NCI-H1436 treated with DMSO at 0.1 percent for 48 hours (cell line): ENCODE data around the gene GABPB2.
A peak's percentile ranks its signal among the peaks of the same experiment; 100 is the strongest.

ENCODE experiments used
- DNase-seq: peaks from one replicate; lab custom pipeline; 2025; lab: John Stamatoyannopoulos, UW

Gene GABPB2

GRCh38 chr1:151070474-151071276 lies at the start of gene GABPB2:
TSS of gene GABPB2 (plus strand) at chr1:151070761. CDS start at chr1:151088190, 17,429 bp downstream.
- peak; percentile 80 for DNase-seq

- DNase-seq: no peak
Measured at GRCh38 chr1:151024540-151025146, 45.9 kb upstream of the GABPB2 start.

GRCh38 chr1:151026460-151026859 lies 44.1 kb upstream of the GABPB2 start:
- no peak for DNase-seq

- DNase-seq: no peak
Measured at GRCh38 chr1:151032164-151032563, 38.4 kb upstream of the GABPB2 start.

GRCh38 chr1:151035167-151035566 lies 35.4 kb upstream of the GABPB2 start:
- DNase-seq: no peak

DNA sequence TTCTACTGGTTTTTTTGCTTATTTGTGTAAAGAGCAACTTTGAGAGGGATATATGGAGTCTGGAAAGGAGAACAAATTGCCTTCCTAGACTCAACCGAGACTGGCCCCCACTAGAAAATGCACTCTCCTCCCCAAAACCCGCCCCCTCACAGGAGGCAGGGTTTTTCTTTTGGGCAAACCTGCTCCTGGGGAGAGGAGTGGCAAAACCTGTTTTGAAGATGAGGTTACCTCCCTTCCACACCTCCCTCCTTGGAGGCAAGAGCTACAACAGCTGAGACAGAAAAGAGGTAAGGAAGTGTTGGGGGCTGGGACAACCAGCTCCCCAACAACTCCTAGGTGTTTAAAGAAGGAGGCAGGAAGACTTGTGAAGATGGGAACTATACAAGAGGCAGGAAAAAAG lies 34.2 kb upstream of the GABPB2 start, which contains the start of gene BNIPL:
TSS of gene BNIPL (plus strand) at position 231 of the 400 bp plus-strand sequence. CDS start at position 371, 140 bp downstream.
- no peak for DNase-seq

GRCh38 chr1:151037032-151037431 lies 33.5 kb upstream of the GABPB2 start:
- no peak for DNase-seq

DNA sequence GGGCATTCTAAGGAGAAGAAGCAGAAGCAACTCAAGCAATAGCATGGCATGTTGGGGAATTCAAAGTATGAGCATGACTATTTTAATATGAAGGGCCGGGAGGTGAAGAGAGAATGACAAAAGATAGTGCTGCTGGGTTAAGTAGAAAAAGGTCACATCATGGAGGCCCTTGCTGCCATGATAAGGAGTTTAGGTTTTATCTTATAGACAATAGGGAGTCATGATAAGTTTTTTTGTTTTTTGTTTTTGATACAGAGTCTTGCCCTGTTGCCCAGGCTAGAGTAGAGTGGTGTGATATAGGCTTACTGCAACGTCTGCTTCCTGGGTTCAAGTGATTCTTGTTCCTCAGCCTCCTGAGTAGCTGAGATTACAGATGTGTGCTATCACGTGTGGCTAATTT lies 31.0 kb upstream of the GABPB2 start:
- no peak for DNase-seq

DNA sequence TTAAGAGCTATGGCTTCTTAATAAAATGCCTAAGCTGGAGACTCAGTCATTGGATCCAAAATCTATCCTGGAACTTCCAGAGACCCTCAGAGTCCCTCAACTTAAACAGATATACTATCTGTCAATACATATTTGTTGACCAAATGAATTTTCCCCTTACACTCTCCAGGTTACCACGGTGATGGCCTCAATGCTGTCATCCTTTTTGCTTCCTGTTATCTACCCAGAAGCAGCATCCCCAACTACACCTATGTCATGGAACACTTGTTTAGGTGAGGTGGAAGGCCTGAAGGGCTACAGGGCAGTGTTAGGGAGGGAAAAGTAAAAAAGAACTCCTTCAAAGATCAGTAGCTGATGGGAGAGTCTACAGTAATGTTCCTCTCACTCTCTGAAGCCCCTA lies 27.4 kb upstream of the GABPB2 start:
- no peak for DNase-seq

DNA sequence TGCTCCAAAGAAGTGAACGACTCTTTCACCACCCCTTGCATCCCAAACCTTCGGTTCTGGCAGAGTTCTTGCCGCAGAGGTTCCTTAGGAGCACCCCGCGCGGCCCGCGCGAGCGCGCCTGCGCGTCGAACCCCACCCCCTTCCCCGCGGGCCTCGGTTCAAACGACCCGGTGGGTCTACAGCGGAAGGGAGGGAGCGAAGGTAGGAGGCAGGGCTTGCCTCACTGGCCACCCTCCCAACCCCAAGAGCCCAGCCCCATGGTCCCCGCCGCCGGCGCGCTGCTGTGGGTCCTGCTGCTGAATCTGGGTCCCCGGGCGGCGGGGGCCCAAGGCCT lies 23.0 kb upstream of the GABPB2 start, which contains the start of gene C1orf56:
TSS of gene C1orf56 (plus strand) at position 161 of the 334 bp plus-strand sequence. CDS start at position 258, 97 bp downstream.
- no peak for DNase-seq

GRCh38 chr1:151047925-151048644 lies 22.5 kb upstream of the GABPB2 start:
- DNase-seq: no peak

DNA sequence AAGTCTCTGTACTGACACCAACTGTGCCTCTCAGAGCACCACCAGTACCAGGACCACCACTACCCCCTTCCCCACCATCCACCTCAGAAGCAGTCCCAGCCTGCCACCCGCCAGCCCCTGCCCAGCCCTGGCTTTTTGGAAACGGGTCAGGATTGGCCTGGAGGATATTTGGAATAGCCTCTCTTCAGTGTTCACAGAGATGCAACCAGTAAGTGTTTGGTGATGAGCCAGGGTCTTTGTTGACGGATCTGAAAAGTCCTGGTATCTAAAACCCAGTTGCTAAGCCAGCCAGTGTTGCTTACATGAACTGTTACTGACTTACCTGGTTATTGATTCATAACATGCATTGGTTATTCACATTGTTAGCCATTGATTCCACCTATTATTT lies 21.9 kb upstream of the GABPB2 start:
- no peak for DNase-seq

DNA sequence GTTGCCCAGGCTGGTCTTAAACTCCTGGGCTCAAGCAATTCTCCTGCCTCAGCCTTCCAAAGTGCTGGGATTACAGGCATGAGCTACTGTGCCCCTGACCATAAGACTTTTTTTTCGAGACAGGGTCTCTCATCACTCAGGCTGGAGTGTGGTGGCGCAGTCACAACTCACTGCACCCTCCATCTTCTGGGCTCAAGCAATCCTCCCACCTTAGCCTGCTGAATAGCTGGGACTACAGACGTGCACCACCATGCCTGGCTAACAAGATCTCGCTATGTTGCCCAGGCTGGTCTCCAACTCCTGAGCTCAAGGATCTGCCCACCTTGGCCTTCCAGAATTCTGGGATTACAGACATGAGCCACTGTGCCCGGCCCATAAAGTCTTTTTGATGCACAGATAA lies 21.1 kb upstream of the GABPB2 start:
- no peak for DNase-seq

- DNase-seq: no peak
Measured at GRCh38 chr1:151050051-151050688, 20.4 kb upstream of the GABPB2 start.

GRCh38 chr1:151051356-151052009 lies 19.1 kb upstream of the GABPB2 start:
- no peak for DNase-seq

- DNase-seq: no peak
Measured at GRCh38 chr1:151054971-151055547, 15.5 kb upstream of the GABPB2 start.

DNA sequence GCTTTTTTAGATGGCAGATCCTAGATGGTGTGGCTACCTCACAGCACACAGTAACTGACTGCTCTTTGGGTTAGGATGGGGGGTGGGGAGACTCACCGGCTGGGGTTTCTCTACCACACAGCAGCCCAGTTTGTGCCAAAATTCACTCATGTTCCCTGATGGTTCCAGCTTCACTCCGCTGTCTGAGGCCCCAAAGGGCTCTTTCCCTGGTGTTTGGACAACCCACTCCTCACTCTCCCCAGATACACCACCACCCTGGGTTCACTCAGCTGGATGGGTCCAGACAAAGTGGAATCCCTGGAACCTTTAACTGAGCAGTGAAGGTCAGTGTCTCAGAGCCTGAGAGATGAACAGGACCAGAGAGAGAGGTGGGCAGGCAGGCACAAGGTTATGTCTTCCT lies 15.0 kb upstream of the GABPB2 start:
- DNase-seq: no peak

DNA sequence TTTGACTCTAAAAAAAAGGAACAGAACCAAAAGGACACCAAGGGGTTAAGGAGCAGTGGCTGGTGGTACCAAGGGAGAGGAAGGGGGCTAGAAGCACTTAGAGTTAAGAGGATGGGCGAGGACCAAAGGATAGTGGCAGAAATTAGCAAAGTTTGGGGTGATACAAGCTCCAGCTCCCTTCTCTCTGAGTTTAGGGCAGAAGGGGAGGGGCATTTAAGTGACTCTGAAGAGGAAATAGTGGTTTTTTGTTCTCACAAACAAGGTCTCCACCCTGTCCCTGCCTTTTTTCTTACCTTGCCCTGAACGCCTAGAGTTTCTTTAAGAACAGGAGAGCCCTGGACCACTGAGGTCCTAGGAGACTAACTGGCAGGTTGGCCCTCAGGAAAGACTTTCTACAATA lies 14.4 kb upstream of the GABPB2 start:
- no peak for DNase-seq

- no peak for DNase-seq
Measured at GRCh38 chr1:151058692-151059091, 11.9 kb upstream of the GABPB2 start.

GRCh38 chr1:151059109-151060006 lies 11.2 kb upstream of the GABPB2 start, which contains the start of gene CDC42SE1:
TSS of gene CDC42SE1 (minus strand) at chr1:151059622. CDS start at chr1:151055730, 3,892 bp downstream.
- DNase-seq: peak; percentile 40
